Measurements from ENCODE around the gene ANK3. TPM values are rescaled to one million over a fixed set of nuclear protein-coding genes. Genes with fewer than 3 reads are reported as not detected.
"Not testable (repeated sequence)": the region's sequence is repeated elsewhere in the genome, so short reads cannot be mapped to it uniquely, and the experiment has no call there.

Gene ANK3
- total and polyA plus RNA-seq, 2 experiments from 2014 or later = 44.9 to 95.8 TPM

- no peaks in the 10 kb centered on the region for H3K9me3 ChIP-seq (ENCODE audit: low read depth)
Measured at GRCh38 chr10:60042262-60042661, 347.4 kb downstream of the ANK3 start.

GRCh38 chr10:60041489-60042133 lies 348.1 kb downstream of the ANK3 start:
- H3K4me3 ChIP-seq = no peak overlapping the region
- no peak overlapping the region for H3K27ac ChIP-seq
- peaks cover 7% of the 10 kb centered on the region for H3K36me3 ChIP-seq
- DNase-seq (ENCODE audit: low read depth in 1 of 2, low spot score in 1 of 2) = peak in 1 of 2 donors; percentile 14
- peaks cover 10% of the 10 kb centered on the region for H3K4me1 ChIP-seq (ENCODE audit: low read depth)
- no peak for TF ChIP-seq CTCF (IDR thresholded peaks at IDR 0.05; ENCODE audit: low read depth, low read length)
- no peaks in the 10 kb centered on the region for H3K9me3 ChIP-seq (ENCODE audit: low read depth)
- no peaks in the 10 kb centered on the region for H3K27me3 ChIP-seq

More at GRCh38 chr10:60042262-60042661, 347.4 kb downstream of the ANK3 start:
- DNase-seq (ENCODE audit: low read depth in 1 of 2, low spot score in 1 of 2) = no peak
- no peak overlapping the region for H3K4me3 ChIP-seq
- H3K4me1 ChIP-seq (ENCODE audit: low read depth) = peaks cover 10% of the 10 kb centered on the region
- peaks cover 7% of the 10 kb centered on the region for H3K36me3 ChIP-seq
- H3K27me3 ChIP-seq = no peaks in the 10 kb centered on the region
- H3K27ac ChIP-seq = no peak overlapping the region
- TF ChIP-seq CTCF (IDR thresholded peaks at IDR 0.05; ENCODE audit: low read depth, low read length) = no peak

GRCh38 chr10:60040014-60040662 lies 349.5 kb downstream of the ANK3 start:
- TF ChIP-seq CTCF (IDR thresholded peaks at IDR 0.05; ENCODE audit: low read depth, low read length) = no peak
- H3K27me3 ChIP-seq = no peaks in the 10 kb centered on the region

GRCh38 chr10:60035984-60036383 lies 353.7 kb downstream of the ANK3 start:
- no peak for TF ChIP-seq CTCF (IDR thresholded peaks at IDR 0.05; ENCODE audit: low read depth, low read length)

More at GRCh38 chr10:60040014-60040662, 349.5 kb downstream of the ANK3 start:
- Histone ChIP-seq H3K9me3 (ENCODE audit: low read depth) (no peaks in the 10 kb centered on the region), H3K4me3 (no peak overlapping the region), H3K4me1 (ENCODE audit: low read depth) (peaks cover 7% of the 10 kb centered on the region), H3K36me3 (peaks cover 7% of the 10 kb centered on the region), H3K27ac (no peak overlapping the region)
- no peak for DNase-seq (ENCODE audit: low read depth in 1 of 2, low spot score in 1 of 2)

GRCh38 chr10:60035375-60035774 lies 354.3 kb downstream of the ANK3 start:
- H3K4me3 ChIP-seq; H3K36me3 ChIP-seq; H3K9me3 ChIP-seq (ENCODE audit: low read depth); DNase-seq (ENCODE audit: low read depth in 1 of 2, low spot score in 1 of 2); H3K27me3 ChIP-seq; H3K4me1 ChIP-seq (ENCODE audit: low read depth); H3K27ac ChIP-seq: not testable (repeated sequence)

More at GRCh38 chr10:60035984-60036383, 353.7 kb downstream of the ANK3 start:
- no peak overlapping the region for H3K27ac ChIP-seq
- no peaks in the 10 kb centered on the region for H3K4me1 ChIP-seq (ENCODE audit: low read depth)
- no peak for DNase-seq (ENCODE audit: low read depth in 1 of 2, low spot score in 1 of 2)
- H3K36me3 ChIP-seq = no peaks in the 10 kb centered on the region
- H3K4me3 ChIP-seq = no peak overlapping the region
- no peaks in the 10 kb centered on the region for H3K27me3 ChIP-seq
- no peaks in the 10 kb centered on the region for H3K9me3 ChIP-seq (ENCODE audit: low read depth)

- peak; percentile 7 to 73 for DNase-seq (ENCODE audit: low read depth in 1 of 2, low spot score in 1 of 2)
- Histone ChIP-seq H3K4me1 (ENCODE audit: low read depth) (no peaks in the 10 kb centered on the region), H3K9me3 (ENCODE audit: low read depth) (no peaks in the 10 kb centered on the region), H3K36me3 (no peaks in the 10 kb centered on the region), H3K27me3 (no peaks in the 10 kb centered on the region), H3K4me3 (no peak overlapping the region), H3K27ac (no peak overlapping the region)
- peak; percentile 43 for TF ChIP-seq CTCF (IDR thresholded peaks at IDR 0.05; ENCODE audit: low read depth, low read length)
Measured at GRCh38 chr10:60032723-60033122, 357.0 kb downstream of the ANK3 start.

Data from cardiac muscle cell (in vitro differentiated cells and primary cell).